Hematopoietic multipotent progenitor cell treated with erythropoietin and hydrocortisone succinate and interleukin-3 and kit ligand, for 17 days (in vitro differentiated cells): ENCODE results near the gene IRAK1.
A peak's percentile ranks its signal among the peaks of the same experiment; 100 is the strongest.
"Not testable (repeated sequence)": the region's sequence is repeated elsewhere in the genome, so short reads cannot be mapped to it uniquely, and the experiment has no call there.

Source experiments
- DNase-seq: peaks from one replicate; pipeline ENCODE4 v3.0.0-alpha.2; 2015; ENCODE audit warnings: low spot score

Gene IRAK1

DNA sequence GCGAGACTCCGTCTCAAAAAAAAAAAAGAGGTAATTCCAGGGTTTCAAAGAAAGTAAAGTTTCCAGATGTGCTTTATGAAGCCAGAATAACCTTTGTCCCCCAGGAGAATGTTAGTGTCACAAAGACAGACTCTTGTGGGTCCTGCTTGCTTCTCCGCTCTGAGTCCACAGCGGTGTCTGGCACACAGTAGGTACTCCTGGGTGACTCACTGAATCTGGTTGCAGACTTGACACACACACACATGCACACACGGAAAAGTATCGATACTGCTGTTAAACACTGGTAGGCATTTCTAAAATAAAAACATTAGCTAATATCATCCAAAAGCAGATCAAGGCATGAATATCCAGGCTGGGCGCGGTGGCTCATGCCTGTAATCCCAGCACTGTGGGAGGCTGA, 24.2 kb downstream of the IRAK1 start:
- no peak for DNase-seq

DNA sequence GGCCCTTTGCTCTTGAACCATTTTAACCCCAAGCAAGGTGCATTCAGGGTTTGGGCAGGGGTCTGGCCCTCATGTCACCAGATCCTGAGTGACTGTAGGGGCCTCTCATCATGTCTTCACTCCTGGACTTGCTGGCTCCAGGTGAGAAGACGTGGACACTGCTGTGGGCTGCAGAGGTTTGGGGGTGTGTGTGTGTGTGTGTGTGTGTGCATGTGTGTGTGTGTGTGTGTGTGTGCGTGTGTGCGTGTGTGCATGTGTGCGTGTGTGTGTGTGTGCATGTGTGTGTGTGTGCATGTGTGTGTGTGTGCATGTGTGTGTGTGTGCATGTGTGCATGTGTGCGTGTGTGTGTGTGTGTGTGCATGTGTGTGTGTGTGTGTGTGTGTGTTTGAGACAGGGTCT, 25.3 kb downstream of the IRAK1 start:
- DNase-seq: not testable (repeated sequence)

GRCh38 chrX:153993978-153994377, 25.7 kb downstream of the IRAK1 start:
- DNase-seq: no peak

GRCh38 chrX:153993079-153993478, 26.6 kb downstream of the IRAK1 start:
- no peak for DNase-seq

GRCh38 chrX:153992180-153992579, 27.5 kb downstream of the IRAK1 start:
- DNase-seq: no peak

DNA sequence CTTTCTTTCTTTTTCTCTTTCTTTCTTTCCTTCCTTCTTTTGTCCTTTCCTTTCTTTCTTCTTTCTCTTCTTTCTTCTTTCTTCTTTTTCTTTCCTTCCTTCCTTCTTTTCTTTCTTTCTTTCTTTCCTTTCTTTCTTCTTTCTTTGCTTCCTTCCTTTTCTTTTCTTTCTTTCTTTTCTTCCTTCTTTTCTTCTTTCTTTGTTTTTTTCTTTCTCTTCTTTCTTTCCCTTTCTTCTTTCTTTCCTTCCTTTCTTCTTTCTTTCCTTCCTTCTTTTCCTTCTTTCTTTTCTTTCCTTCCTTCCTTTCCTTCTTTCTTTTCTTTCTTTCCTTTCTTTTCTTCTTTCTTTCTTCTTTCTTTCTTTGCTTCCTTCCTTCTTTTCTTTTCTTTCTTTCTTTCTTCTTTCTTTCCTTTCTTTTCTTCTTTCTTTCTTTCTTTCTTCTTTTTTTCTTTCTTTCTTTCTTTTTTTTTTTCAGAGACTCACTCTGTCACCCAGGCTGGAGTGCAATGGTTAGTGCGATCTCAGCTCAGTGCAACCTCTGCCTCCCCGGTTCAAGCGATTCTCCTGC, 28.6 kb downstream of the IRAK1 start:
- no peak for DNase-seq

DNA sequence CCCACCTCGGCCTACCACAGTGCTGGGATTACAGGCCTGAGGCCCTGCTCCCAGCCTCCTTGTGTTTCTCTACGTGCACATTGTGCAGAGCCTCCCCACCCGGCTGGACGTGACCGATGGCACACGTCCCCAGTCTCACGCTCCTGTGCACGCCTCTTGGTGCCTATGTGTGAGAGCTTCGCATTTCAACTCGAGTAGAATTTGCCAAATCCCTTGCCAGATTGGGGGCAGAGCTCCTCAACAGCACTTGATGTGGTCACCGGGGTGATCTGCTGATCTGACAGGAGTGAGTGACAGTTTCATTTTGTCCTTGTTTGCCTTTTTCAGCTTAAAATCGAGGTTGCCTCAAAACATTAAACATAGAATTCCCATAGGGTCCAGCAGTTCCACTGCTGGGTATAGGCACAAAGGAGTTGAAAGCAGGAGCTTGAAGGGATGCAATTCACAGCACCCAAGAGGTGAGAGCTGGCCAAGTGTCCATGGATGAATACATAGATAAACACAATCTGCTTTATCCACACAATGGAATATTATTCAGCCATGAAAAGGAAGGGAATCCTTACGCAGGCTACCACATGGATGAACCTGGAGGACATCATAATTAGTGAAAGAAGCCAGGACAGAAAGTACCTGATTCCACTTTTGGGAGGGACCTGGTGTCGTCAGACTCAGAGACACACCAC, 29.6 kb downstream of the IRAK1 start:
- DNase-seq: no peak

GRCh38 chrX:153988493-153988892, 31.2 kb downstream of the IRAK1 start:
- no peak for DNase-seq

DNA sequence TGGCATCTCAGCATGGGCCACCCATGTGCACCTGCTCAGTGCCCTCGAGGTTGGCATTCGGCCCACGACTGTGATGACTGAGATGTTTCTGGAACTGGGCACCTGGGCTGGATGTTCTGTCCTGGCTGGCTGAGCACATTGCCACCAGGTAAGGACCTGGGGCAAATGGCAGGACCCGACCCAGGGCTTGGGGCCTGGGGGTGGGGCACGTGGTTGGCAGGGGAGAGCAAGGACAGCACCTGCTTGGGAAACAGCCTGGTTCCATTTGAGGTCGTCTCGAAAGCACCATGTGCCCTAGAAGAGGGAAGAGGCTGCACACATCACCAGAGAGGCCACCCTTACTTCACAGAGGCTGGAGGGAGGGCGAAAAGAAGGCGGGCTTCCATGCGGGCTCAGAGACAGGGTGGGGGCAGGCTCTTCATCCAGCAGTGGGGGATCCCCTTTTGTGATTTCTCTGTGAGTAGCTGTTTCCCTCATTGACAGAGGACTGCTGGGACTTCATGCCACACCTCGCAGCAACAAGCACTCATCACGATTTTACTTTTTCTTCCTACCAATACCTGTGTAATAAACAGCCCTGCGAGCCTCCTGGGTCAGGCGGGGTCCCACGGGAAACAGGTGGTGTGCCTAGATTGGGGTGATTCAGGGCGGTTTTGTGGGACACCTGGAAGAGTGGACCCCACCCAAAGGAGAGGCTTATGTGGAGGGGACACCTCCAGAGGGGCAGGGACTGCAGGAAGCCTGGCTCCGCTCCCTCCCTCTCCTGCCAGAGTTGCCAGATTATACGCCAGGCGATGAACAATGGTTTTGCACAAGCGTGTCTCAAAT, 35.1 kb downstream of the IRAK1 start:
- peak; percentile 12 for DNase-seq

- no peak for DNase-seq
These were observed 36.3 kb downstream of the IRAK1 start for GRCh38 chrX:153983321-153983801.

- DNase-seq: no peak
These were observed 37.8 kb downstream of the IRAK1 start for GRCh38 chrX:153981771-153982533.

DNA sequence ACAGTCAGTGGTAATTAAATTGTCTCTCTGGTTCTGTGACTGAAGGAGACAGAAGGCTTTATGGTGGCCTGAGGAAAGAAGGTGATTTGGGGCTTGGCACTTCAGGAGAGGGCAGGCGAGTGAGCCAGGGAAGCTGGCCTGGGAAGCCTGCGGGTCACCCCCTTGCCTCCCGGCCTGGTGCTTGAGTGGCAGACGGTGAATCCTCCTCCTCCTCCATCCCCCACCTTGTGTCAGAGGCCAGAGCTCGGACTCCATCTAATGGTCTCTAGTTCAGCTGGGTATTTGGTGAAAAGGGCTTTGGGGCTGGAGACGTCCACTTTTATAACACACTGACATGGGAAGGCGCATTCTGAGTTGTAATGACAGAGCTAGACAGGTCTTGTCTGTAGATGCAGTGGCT, 38.5 kb downstream of the IRAK1 start:
- no peak for DNase-seq

- not testable (repeated sequence) for DNase-seq
These were observed 39.3 kb downstream of the IRAK1 start for GRCh38 chrX:153980394-153980793.

DNA sequence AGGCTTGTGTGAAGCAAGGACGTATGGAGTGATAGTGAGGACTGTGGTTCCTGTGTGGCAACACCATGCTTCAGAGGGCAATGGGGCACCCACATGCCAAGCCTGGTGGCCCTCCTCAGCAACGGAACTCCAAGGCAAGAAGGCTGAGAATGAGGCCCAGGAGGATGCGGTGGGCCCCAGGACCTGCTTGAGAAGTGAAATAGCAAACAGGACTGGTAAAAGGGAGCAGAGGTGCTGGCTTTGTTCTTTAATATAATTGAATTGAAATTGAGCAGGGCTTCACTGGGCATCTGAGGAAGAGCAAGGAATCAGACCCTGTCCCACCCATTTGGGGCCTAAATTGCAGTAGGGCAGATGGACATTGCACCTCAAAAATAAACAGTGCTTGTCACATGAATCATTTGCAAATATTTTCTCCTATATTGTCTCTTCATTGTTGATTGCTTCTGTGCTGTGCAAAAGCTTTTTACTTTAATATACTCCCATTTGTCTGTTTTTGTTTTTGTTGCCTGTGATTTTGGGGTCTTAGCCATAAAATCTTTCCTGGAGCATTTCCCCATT, 44.9 kb downstream of the IRAK1 start:
- DNase-seq: no peak

DNA sequence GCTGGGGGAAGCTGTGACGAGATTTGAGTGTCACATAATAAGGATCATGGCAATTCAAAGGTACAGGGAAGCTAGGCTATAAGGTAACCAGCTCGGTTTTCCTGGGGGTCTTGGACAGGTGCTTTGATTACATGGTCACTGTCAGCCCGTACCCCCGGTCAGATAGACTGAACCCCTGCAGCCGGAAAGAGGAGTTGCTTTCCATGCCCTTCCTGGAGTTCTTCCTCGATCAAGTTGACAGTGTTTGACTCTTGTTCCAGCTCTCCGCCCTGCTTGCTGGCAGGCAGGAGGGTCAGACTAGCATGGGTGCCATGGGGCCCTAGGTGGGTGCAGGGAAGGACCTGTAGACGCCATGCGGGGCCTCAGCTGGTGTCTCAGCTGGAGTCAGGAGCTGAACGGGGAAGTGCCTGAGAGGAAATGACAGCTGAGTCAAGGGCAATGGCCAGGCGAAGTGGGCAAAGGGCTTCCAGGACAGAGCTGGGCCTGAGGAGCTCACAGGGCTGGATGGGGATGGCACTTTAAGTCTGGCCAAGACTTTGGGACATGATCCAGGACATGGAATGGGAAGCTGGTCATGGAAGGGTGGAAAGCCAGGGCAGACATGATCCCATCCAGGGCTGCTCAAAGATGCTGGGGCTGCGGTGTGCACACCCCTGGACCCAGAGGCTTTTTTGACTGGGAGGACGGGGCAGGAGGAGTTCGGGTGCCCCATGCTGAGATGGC, 45.5 kb downstream of the IRAK1 start:
- no peak for DNase-seq

DNA sequence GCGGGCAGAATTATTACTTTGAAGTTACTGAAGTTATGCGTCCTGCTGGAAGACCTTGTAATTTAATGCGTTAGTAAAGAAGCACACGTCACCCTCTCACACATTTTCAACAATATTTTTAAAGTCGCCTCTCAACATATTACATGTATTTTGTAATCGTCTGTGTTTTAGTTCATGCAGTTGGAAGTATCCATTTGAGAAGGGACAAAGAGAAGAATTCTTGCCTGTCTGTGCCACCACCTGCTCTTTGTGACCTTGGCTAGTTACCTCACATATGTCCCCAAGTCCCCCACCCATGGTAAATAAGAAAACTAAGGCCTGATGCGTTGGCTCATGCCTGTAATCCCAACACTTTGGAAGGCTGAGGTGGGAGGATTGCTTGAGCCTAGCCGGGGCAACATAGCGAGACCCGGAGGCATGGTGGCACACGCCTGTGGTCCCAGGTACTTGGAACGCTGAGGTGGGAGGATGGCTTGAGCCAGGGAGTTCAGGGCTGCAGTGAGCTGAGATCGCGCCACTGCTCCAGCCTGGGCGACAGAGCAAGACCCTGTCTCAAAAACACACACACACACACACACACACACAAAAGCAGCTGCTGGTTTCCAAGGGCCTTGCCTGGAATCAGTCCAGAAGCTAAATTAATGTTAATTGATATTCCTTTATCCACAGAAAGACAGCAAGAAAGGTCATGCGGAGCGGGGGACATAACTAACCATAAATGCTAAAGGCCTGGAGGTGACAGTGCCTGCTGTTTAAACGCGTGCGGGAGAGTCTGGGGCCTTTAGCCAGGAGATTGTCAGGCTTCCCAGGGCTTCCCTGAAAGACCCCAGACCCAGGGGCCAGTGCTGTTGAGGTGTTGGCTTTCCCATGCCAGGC, 46.3 kb downstream of the IRAK1 start:
- DNase-seq: no peak

DNA sequence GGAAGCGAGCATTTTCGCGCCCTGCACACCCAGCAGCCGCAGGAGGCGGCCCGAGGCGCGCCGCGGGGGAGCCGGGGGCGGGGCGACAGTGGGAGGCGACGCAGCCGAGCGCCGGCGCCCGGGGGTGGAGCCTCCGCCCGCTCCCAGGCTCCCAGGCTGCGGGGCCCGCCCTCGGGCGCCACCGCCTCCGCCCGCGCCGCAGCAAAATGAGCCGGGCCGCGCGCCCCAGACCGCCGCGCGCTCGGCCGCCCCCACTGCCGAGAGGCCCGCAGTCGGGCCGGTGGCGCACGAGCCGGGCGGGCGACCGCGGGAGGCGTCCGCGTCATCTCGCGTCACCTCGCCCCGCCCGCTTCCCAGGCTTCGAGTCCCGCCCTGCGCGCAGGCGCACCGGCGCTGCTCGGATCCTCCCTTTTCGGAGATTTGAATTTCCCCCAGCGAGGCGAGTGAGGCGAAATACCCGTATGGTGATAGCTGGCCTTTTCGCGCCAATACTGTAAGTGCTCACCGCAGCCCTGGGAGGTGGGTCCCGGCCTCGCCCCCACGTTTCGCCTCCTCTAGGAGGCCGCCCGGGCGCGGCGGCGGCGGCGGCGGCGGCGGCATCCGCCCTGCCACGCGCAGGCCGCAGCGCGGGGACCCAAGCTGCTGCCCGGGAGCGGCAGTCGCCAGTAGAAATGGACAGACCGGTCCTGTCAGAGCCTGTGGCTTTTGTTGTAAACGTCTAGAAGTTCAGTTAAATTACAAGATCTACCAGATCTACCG, 47.2 kb downstream of the IRAK1 start, which contains the start of gene TMEM187:
Gene TMEM187 (plus strand): TSS at position 387 of the 759 bp plus-strand sequence. CDS start 9,309 bp downstream, outside the sequence.
- peak; percentile 91 for DNase-seq

- peak; percentile 93 for DNase-seq
These were observed 48.0 kb downstream of the IRAK1 start, which contains the start of gene HCFC1 for GRCh38 chrX:153971450-153972367. HCFC1 (minus strand) TSS chrX:153971818; CDS start chrX:153970840, 978 bp downstream.
